ENCODE measurements around the gene TGFA. TPM values are rescaled to one million over a fixed set of nuclear protein-coding genes. Genes with fewer than 3 reads are reported as not detected.
"Not testable (repeated sequence)": the region's sequence is repeated elsewhere in the genome, so short reads cannot be mapped to it uniquely, and the experiment has no call there.

The TGFA gene
- total RNA-seq, 1 experiment from 2014 or later = 2.1 TPM

DNA sequence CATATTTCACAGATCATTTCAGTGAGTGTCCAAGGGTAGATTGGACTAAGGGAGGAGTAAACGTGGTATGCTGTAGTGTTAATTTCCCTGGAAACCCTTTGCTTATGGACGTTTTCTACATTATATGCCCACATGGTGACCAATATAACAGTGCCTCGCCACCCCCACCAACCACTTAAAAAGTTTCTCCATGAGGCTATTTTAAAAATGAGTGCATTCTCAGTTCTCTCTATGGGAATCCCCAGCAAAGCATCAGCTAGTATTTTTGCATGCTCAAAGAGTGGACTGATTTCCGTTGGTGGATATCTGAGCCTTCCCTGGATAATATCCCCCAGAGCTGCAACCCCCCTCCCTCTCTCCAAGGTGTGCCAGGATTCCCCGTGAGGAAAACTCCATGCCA, 73.2 kb downstream of the TGFA start:
- in situ Hi-C loops (cut with HindIII; ENCODE audit: low pct_unique_long_range_greater_than_20kb, low sequenced_read_pairs) = no loop called here

GRCh38 chr2:70479816-70480215, 73.8 kb downstream of the TGFA start:
- in situ Hi-C loops (cut with HindIII; ENCODE audit: low pct_unique_long_range_greater_than_20kb, low sequenced_read_pairs) = no loop called here
- no peak for DNase-seq (ENCODE audit: low read depth, low spot score)

More for the DNA sequence above, 73.2 kb downstream of the TGFA start:
- no peak for DNase-seq (ENCODE audit: low read depth, low spot score)

DNA sequence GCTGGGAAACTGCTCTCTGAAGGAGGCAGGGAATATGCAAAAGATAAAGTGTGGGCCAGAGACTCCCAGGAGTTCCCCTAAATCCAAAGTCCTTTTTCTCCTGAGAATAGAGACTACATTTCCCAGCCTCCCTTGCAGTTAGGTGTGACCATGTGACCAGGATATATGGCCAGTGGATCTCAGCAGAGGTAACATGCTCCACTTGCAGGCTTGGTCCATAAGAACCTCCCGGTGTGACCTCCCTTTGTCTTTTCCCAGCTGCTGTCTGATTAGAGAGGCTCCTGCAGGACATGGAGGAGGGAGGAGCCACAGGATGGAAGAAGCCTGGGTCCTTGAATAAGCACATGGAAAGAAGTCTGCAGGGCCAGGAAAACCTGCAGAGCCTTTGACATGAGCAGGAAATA, 76.2 kb downstream of the TGFA start:
- in situ Hi-C loops (cut with HindIII; ENCODE audit: low pct_unique_long_range_greater_than_20kb, low sequenced_read_pairs) = no loop called here
- peak; percentile 20 for DNase-seq (ENCODE audit: low read depth, low spot score)

DNA sequence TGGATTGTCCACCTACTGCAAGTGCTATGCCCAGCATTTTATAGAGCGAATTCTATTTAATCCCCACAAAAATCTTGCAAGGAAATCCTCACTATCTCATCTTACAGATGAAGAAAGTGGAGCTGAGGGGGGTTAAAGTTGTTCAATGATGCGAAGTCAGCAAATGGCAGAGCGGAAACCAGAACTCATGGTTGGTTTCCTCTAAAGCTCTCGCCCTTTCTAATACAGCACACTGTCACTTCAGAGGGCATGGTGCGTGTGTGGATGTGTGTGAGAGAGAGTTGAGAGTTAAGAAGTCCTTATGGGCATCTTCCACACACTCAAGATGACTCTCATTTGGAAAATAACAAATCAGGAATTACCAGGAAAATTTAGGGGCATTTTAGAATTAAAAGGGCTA, 78.4 kb downstream of the TGFA start:
- DNase-seq (ENCODE audit: low read depth, low spot score) = no peak
- in situ Hi-C loops (cut with HindIII; ENCODE audit: low pct_unique_long_range_greater_than_20kb, low sequenced_read_pairs) = no loop called here

GRCh38 chr2:70474256-70474848, 79.3 kb downstream of the TGFA start:
- DNase-seq (ENCODE audit: low read depth, low spot score) = no peak
- in situ Hi-C loops (cut with HindIII; ENCODE audit: low pct_unique_long_range_greater_than_20kb, low sequenced_read_pairs) = no loop called here

GRCh38 chr2:70473101-70473722, 80.4 kb downstream of the TGFA start:
- in situ Hi-C loops (cut with HindIII; ENCODE audit: low pct_unique_long_range_greater_than_20kb, low sequenced_read_pairs) = no loop called here
- DNase-seq (ENCODE audit: low read depth, low spot score) = no peak

DNA sequence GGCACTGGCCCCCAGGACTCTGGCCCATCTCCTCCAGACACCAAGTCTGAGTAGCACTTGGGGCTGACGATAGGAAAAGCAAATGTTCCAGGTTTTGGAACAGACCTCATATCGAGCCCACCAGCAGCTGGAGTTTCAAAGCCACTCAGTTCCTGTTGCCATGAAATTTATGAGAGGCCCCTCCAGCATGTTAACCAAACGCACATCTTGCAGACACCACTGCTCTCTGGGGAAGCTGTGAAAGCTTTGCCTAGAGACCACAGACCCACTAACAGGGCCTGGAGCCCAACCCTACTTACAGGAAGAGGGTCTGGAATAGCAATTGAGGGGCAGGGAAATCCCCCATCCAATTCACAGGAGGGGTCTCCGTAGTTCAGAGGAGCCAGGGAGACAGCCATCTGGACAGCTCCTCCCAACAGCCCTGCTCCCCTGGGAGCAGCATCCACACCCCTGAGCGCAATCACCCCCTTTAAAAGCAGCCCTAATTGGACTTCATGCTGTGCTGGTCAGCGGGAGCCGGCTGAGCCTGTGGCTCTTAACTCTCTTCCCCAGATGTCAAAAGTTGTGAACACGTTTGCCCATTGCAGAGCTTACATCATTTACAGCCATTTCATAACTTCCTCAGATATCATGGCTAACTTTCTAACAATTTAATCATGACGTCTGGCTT, 81.3 kb downstream of the TGFA start:
- DNase-seq (ENCODE audit: low read depth, low spot score) = no peak
- in situ Hi-C loops (cut with HindIII; ENCODE audit: low pct_unique_long_range_greater_than_20kb, low sequenced_read_pairs) = no loop called here

GRCh38 chr2:70471129-70471528, 82.5 kb downstream of the TGFA start:
- in situ Hi-C loops (cut with HindIII; ENCODE audit: low pct_unique_long_range_greater_than_20kb, low sequenced_read_pairs) = no loop called here
- DNase-seq (ENCODE audit: low read depth, low spot score) = no peak

DNA sequence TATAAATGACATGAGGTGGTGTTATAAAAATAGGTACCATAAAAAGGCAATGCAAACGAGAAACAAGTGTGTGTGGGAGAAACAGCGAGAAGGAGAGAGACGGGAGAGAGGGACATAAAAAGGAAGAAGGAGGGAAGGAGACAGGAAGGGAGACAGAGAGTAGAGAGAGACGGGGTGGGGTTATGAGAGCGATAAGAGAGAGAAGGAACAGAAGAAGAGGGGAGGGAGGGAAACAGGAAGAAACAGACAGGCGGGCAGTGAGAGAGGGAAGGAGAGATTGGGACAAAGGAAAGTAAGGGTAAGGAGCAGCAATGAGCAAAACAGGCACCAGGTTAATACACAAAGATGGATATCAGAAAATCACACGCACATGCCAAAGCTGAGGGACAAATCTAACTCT, 83.7 kb downstream of the TGFA start:
- no peak for DNase-seq (ENCODE audit: low read depth, low spot score)
- in situ Hi-C loops (cut with HindIII; ENCODE audit: low pct_unique_long_range_greater_than_20kb, low sequenced_read_pairs) = no loop called here

DNA sequence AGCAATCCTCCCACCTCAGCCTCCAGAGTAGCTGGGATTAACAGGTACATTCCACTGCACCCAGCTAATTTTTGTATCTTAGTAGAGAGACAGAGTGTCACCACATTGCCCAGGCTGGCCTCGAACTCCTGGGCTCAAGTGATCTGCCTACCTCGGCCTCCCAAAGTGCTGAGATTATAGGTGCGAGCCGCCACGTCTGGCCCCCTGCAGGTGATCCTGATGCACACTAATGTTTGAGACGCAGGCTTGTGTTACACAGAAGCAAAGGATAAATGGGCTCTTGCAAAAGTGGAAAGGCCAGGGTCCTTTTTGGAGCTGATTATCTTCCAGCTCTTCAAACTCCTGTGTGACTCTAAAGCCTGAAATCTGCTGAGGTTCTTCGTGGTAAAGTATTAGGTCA, 84.2 kb downstream of the TGFA start:
- in situ Hi-C loops (cut with HindIII; ENCODE audit: low pct_unique_long_range_greater_than_20kb, low sequenced_read_pairs) = no loop called here
- DNase-seq (ENCODE audit: low read depth, low spot score) = no peak

DNA sequence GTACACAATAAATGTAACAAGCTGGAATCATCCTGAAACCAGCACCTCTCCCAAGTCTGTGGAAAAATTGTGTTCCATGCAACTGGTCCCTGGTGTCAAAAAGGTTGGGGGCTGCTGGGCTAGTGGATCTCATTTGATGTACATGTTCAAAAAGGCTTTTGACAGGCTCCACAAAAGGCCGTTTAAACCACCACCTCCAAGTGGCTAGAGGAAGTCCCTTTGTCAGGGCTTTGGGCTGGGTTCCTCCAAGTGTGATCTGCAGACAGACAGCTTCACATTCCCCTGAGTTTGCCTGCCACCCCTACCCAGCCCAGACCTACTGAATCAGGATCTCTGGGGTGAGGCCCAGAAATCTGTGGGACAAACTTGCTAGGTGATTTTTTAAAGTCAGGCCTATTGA, 84.7 kb downstream of the TGFA start:
- in situ Hi-C loops (cut with HindIII; ENCODE audit: low pct_unique_long_range_greater_than_20kb, low sequenced_read_pairs) = no loop called here
- no peak for DNase-seq (ENCODE audit: low read depth, low spot score)

- in situ Hi-C loops (cut with HindIII; ENCODE audit: low pct_unique_long_range_greater_than_20kb, low sequenced_read_pairs) = no loop called here
- no peak for DNase-seq (ENCODE audit: low read depth, low spot score)
These were observed 85.5 kb downstream of the TGFA start for GRCh38 chr2:70467831-70468779.

DNA sequence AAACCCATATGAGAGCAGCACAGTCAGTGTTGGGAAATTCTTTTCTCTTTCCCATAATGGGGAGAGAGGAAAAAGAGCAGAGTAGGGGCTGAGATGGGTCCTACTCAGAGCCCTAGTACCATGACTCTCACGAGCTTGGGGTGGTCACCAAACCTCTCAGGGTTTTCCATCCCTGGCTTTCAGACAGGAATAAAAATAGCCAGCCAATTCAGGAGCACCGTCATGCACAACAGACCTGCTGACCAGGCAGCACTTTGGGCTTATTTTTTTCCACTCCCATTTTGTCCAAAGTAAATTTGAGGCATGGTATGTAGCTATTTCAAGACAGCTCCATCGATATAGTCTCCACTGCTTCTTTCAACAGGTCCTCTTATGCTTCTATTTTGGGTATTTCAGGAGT, 86.4 kb downstream of the TGFA start:
- in situ Hi-C loops (cut with HindIII; ENCODE audit: low pct_unique_long_range_greater_than_20kb, low sequenced_read_pairs) = no loop called here
- DNase-seq (ENCODE audit: low read depth, low spot score) = no peak

- in situ Hi-C loops (cut with HindIII; ENCODE audit: low pct_unique_long_range_greater_than_20kb, low sequenced_read_pairs); DNase-seq (ENCODE audit: low read depth, low spot score): not testable (repeated sequence)
These were observed 87.0 kb downstream of the TGFA start for GRCh38 chr2:70466647-70467046.

DNA sequence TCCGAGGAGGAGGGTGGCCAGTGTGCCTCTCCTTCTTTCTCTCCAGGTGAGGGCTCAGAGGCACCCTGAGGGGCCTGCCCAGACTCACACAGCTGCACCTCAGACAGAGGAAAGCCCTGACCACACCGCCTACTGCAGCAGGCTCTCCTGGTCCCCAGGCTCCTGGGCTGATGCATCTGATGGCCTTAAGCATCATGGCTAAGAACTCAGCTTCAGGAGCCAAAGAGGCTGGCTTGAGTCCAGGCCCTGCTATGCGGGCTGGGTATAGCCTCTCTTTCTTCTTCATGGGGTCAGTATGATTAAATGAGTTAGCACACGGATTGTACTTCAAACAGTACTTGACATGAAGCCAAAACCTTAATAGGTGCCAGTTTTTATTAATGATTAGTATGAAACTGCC, 89.6 kb downstream of the TGFA start:
- in situ Hi-C loops (cut with HindIII; ENCODE audit: low pct_unique_long_range_greater_than_20kb, low sequenced_read_pairs) = no loop called here
- no peak for DNase-seq (ENCODE audit: low read depth, low spot score)

DNA sequence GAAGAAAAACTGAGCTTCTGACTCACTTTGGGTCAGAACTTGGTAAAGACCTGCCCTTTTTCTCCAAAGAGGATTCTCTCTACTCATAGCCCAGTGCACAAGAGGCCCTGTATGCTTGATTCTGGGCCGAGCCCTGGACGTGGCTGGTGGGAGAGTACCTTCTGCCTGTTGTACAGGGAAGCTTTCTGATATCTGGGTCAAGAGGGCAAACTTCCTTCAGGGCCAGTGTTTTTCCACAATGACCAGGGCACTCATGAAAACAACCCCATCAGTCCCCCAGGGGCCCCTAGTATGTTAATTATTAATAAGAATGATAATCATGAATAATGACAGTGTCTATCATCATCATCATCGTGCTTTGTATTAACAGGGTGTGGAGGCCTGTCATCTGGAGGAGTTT, 90.0 kb downstream of the TGFA start:
- no peak for DNase-seq (ENCODE audit: low read depth, low spot score)
- in situ Hi-C loops (cut with HindIII; ENCODE audit: low pct_unique_long_range_greater_than_20kb, low sequenced_read_pairs) = no loop called here

- DNase-seq (ENCODE audit: low read depth, low spot score) = no peak
- in situ Hi-C loops (cut with HindIII; ENCODE audit: low pct_unique_long_range_greater_than_20kb, low sequenced_read_pairs) = no loop called here
These were observed 91.4 kb downstream of the TGFA start for GRCh38 chr2:70461981-70462876.

Data from SK-MEL-5 (cell line).